Measurements from ENCODE around the gene DCAF8.

- no peak for TF ChIP-seq CTCF (IDR thresholded peaks at IDR 0.05)
- no peak for TF ChIP-seq POLR2A (IDR thresholded peaks at IDR 0.05)
- no peak for TF ChIP-seq POLR2AphosphoS5 (IDR thresholded peaks at IDR 0.05)
- TF ChIP-seq EP300 (IDR thresholded peaks at IDR 0.05), result no peak
These were observed 70.1 kb downstream of the DCAF8 start for GRCh38 chr1:160192234-160192633.
